ENCODE results near the gene KRT85. TPM values are rescaled to one million over a fixed set of nuclear protein-coding genes. Genes with fewer than 3 reads are reported as not detected.
"Not testable (repeated sequence)": the region's sequence is repeated elsewhere in the genome, so short reads cannot be mapped to it uniquely, and the experiment has no call there.

KRT85 gene
- total and polyA plus RNA-seq, 5 donors from 2014 or later = not detected

DNA sequence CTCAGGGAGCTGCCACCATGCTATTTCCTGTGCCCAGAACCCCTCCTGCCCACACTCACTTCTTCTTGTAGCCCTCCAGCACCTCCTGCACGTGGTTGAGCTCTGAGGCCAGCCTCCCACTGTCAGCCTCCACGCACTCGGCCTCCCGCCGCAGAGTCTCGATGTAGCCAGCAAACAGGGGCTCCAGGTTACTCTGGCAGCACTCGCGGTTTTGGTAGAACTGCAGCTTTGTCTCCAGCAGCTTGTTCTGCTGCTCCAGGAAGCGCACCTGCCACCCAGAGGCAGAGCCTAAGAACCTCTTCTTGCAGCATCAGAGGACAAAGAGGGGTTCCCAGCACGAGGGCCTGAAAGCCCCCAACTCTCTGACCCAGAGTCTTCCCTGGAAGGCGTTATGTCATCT, 48.2 kb downstream of the KRT85 start:
- Histone ChIP-seq H3K4me1 (ENCODE audit: control insufficient read depth, insufficient read depth, low read length, poor library complexity, severe bottlenecking) (no peaks in the 10 kb centered on the region), H3K27ac (ENCODE audit: insufficient read depth, low read length, poor library complexity, severe bottlenecking) (no peak overlapping the region), H3K4me3 (ENCODE audit: low read depth, low read length) (no peak overlapping the region), H3K27me3 (ENCODE audit: control insufficient read depth, insufficient read depth, low read length) (no peaks in the 10 kb centered on the region), H3K9me3 (ENCODE audit: control insufficient read depth in 2 of 2, low read length in 2 of 2) (no peaks in the 10 kb centered on the region), H3K36me3 (ENCODE audit: control insufficient read depth, insufficient read depth, low read length) (no peaks in the 10 kb centered on the region)
- Mint-ChIP-seq H3K36me3 (no peaks in the 10 kb centered on the region), H3K4me3 (no peak overlapping the region), H3K27ac (no peak overlapping the region), H3K4me1 (peaks cover 0 to under 1% (median 0%) of the 10 kb centered on the region in 4 donors), H3K9me3 (peaks cover 0 to 3% (median 0%) of the 10 kb centered on the region in 7 donors), H3K27me3 (peaks cover 30% of the 10 kb centered on the region)
- no peak for ATAC-seq (ENCODE audit: low read depth in 2 of 2)
- DNase-seq = peak in 1 of 3 donors; percentile 19

DNA sequence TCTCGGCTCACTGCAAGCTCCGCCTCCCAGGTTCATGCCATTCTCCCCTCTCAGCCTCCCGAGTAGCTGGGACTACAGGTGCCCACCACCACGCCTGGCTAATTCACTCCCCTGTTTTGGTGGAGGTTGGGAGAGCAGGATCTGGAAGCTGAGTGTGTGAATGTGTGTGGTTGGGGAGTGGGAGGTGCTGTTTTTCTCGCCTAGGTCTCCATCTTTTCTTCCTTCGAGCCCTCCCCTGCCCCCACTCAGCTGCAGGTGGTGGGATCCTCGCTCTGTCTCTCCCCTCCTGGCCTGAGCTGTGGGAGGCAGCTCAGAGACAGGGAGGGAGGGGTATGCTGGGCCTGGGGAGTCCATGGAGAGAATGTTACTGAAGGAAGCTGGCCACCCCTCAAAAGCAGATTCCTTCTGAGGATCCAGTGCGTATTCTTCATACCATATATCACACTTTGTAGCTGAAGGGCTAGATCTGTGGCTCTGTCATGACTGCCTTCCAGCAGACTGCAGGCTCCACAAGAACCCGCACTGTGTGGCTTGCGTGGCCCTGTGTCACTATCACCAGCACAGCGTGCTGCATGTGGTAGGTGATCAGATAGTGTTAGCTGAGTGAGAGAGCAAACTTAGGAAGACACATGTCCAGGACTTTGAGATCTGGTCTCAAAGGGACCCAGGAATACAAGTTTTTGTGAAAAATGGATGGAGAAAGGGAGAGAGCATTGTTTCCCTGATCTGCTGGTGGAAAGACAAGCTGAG, 48.9 kb downstream of the KRT85 start:
- no peaks in the 10 kb centered on the region for H3K27me3 ChIP-seq (ENCODE audit: control insufficient read depth, insufficient read depth, low read length)
- H3K27me3 Mint-ChIP-seq = peaks cover 34% of the 10 kb centered on the region
- ATAC-seq (ENCODE audit: low read depth in 2 of 2) = no peak
- H3K9me3 Mint-ChIP-seq = peaks cover 0 to 3% (median 0%) of the 10 kb centered on the region in 7 donors
- H3K4me3 Mint-ChIP-seq = no peak overlapping the region
- no peaks in the 10 kb centered on the region for H3K4me1 Mint-ChIP-seq
- H3K4me3 ChIP-seq (ENCODE audit: low read depth, low read length) = no peak overlapping the region
- no peaks in the 10 kb centered on the region for H3K9me3 ChIP-seq (ENCODE audit: control insufficient read depth in 2 of 2, low read length in 2 of 2)
- no peak overlapping the region for H3K27ac ChIP-seq (ENCODE audit: insufficient read depth, low read length, poor library complexity, severe bottlenecking)
- no peak overlapping the region for H3K27ac Mint-ChIP-seq
- H3K36me3 ChIP-seq (ENCODE audit: control insufficient read depth, insufficient read depth, low read length) = no peaks in the 10 kb centered on the region
- DNase-seq = no peak
- H3K4me1 ChIP-seq (ENCODE audit: control insufficient read depth, insufficient read depth, low read length, poor library complexity, severe bottlenecking) = no peaks in the 10 kb centered on the region
- no peaks in the 10 kb centered on the region for H3K36me3 Mint-ChIP-seq

- no peaks in the 10 kb centered on the region for H3K4me1 Mint-ChIP-seq
- H3K4me3 Mint-ChIP-seq = no peak overlapping the region
- Histone ChIP-seq H3K27ac (ENCODE audit: insufficient read depth, low read length, poor library complexity, severe bottlenecking) (no peak overlapping the region), H3K27me3 (ENCODE audit: control insufficient read depth, insufficient read depth, low read length) (no peaks in the 10 kb centered on the region), H3K4me1 (ENCODE audit: control insufficient read depth, insufficient read depth, low read length, poor library complexity, severe bottlenecking) (no peaks in the 10 kb centered on the region), H3K9me3 (ENCODE audit: control insufficient read depth in 2 of 2, low read length in 2 of 2) (no peaks in the 10 kb centered on the region), H3K36me3 (ENCODE audit: control insufficient read depth, insufficient read depth, low read length) (no peaks in the 10 kb centered on the region), H3K4me3 (ENCODE audit: low read depth, low read length) (no peak overlapping the region)
- no peak for DNase-seq
- peaks cover 29% of the 10 kb centered on the region for H3K27me3 Mint-ChIP-seq
- ATAC-seq (ENCODE audit: low read depth in 2 of 2) = no peak
- H3K9me3 Mint-ChIP-seq = peaks cover 0 to 3% (median 0%) of the 10 kb centered on the region in 7 donors
- H3K27ac Mint-ChIP-seq = no peak overlapping the region
- no peaks in the 10 kb centered on the region for H3K36me3 Mint-ChIP-seq
Observed at GRCh38 chr12:52317468-52318052, 49.7 kb downstream of the KRT85 start.

DNA sequence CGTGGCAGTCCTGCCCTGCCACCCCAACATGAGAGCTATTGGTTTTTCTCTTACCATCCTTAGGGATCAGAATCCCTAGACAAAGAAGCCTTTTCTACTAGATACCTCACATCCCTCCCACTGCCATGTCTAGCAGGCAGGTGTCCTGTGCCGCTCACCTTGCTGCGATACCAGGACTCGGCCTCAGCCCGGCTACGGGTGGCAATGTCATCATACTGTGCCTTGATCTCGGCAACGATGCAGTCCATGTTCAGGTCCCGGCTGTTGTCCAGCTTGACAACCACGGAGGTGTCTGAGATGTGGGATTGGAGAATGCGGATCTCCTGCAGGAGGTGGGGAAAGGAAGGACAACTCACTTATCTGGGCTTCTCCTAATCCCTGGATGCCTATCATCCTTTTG, 50.6 kb downstream of the KRT85 start:
- Histone ChIP-seq H3K36me3 (ENCODE audit: control insufficient read depth, insufficient read depth, low read length) (no peaks in the 10 kb centered on the region), H3K9me3 (ENCODE audit: control insufficient read depth in 2 of 2, low read length in 2 of 2) (no peaks in the 10 kb centered on the region), H3K4me1 (ENCODE audit: control insufficient read depth, insufficient read depth, low read length, poor library complexity, severe bottlenecking) (no peaks in the 10 kb centered on the region), H3K4me3 (ENCODE audit: low read depth, low read length) (no peak overlapping the region), H3K27ac (ENCODE audit: insufficient read depth, low read length, poor library complexity, severe bottlenecking) (no peak overlapping the region), H3K27me3 (ENCODE audit: control insufficient read depth, insufficient read depth, low read length) (no peaks in the 10 kb centered on the region)
- DNase-seq (no peak), ATAC-seq (ENCODE audit: low read depth in 2 of 2) (no peak)
- H3K27ac Mint-ChIP-seq = no peak overlapping the region
- no peak overlapping the region for H3K4me3 Mint-ChIP-seq
- H3K4me1 Mint-ChIP-seq = no peaks in the 10 kb centered on the region
- peaks cover 0 to 1% (median 0%) of the 10 kb centered on the region in 7 donors for H3K9me3 Mint-ChIP-seq
- peaks cover 23% of the 10 kb centered on the region for H3K27me3 Mint-ChIP-seq
- no peaks in the 10 kb centered on the region for H3K36me3 Mint-ChIP-seq

DNA sequence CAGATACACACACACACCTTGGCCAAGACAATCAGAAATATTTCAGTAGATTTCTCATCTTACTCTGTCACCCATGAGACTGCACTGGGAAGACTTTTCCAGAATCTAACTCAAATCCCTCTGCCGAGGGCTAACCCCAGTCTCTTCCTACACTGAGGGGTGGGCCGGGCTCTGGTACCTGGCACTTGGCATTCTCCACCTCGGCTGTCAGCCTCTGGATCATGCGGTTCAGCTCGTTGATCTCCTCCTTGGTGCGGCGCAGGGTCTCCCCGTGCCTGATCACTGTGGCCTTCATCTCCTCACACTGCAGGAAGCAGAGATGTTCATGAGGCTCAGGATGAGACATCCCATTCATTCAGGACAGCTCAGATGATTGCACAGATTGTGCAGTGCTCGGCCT, 51.0 kb downstream of the KRT85 start:
- H3K27ac Mint-ChIP-seq = no peak overlapping the region
- Histone ChIP-seq H3K9me3 (ENCODE audit: control insufficient read depth in 2 of 2, low read length in 2 of 2) (no peaks in the 10 kb centered on the region), H3K4me1 (ENCODE audit: control insufficient read depth, insufficient read depth, low read length, poor library complexity, severe bottlenecking) (no peaks in the 10 kb centered on the region), H3K27ac (ENCODE audit: insufficient read depth, low read length, poor library complexity, severe bottlenecking) (no peak overlapping the region), H3K27me3 (ENCODE audit: control insufficient read depth, insufficient read depth, low read length) (no peaks in the 10 kb centered on the region), H3K36me3 (ENCODE audit: control insufficient read depth, insufficient read depth, low read length) (no peaks in the 10 kb centered on the region), H3K4me3 (ENCODE audit: low read depth, low read length) (no peak overlapping the region)
- H3K4me1 Mint-ChIP-seq = no peaks in the 10 kb centered on the region
- peaks cover 23% of the 10 kb centered on the region for H3K27me3 Mint-ChIP-seq
- no peak for ATAC-seq (ENCODE audit: low read depth in 2 of 2)
- no peak overlapping the region for H3K4me3 Mint-ChIP-seq
- H3K36me3 Mint-ChIP-seq = no peaks in the 10 kb centered on the region
- peaks cover 0 to 1% (median 0%) of the 10 kb centered on the region in 7 donors for H3K9me3 Mint-ChIP-seq
- DNase-seq = no peak

DNA sequence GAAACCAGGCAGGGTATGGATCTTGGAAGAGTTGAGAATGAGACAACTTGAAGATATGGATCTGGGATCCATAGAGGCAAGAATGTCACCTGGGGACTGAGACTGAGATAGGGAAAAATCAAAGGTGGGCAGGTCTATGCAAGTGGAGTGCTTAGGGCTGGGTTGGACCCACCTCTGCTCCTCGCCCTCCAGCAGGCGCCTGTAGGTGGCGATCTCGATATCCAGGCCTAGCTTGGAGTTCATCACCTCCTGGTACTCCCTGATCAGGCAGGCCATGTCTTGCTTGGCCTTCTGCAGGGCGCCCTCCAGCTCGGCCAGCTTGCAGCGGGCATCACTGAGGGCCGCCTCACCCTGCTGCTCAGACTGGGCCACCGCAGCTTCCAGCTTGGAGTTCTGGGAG, 51.6 kb downstream of the KRT85 start:
- H3K4me1 ChIP-seq (ENCODE audit: control insufficient read depth, insufficient read depth, low read length, poor library complexity, severe bottlenecking); H3K9me3 Mint-ChIP-seq; H3K9me3 ChIP-seq (ENCODE audit: control insufficient read depth in 2 of 2, low read length in 2 of 2); H3K27ac Mint-ChIP-seq; H3K4me3 Mint-ChIP-seq; ATAC-seq (ENCODE audit: low read depth in 2 of 2); H3K27ac ChIP-seq (ENCODE audit: insufficient read depth, low read length, poor library complexity, severe bottlenecking); H3K4me1 Mint-ChIP-seq; H3K36me3 Mint-ChIP-seq; H3K36me3 ChIP-seq (ENCODE audit: control insufficient read depth, insufficient read depth, low read length); H3K27me3 ChIP-seq (ENCODE audit: control insufficient read depth, insufficient read depth, low read length); H3K4me3 ChIP-seq (ENCODE audit: low read depth, low read length): not testable (repeated sequence)
- peak in 1 of 3 donors; percentile 23 for DNase-seq
- peaks cover 22% of the 10 kb centered on the region for H3K27me3 Mint-ChIP-seq

DNA sequence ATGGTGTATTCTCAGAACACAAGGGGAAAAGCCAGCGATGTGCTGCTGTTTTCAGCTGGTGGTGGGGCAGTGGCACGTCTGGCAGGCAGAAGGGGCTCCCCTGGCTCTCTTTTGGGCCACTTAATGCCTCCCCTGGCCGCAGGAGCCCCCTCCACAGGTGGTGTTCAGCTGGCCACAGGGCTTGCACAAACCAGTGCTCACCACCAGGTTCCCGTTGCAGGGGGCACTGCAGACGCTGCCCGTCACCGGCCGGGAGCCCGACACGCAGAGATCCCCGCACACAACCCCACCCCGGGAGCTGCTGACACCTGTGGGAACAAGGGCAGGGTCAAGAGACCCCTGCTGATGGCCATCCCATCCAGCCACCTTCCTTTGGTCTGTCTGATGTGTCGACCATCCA, 52.8 kb downstream of the KRT85 start:
- DNase-seq = no peak
- Mint-ChIP-seq H3K27me3 (peaks cover 18% of the 10 kb centered on the region), H3K9me3 (peaks cover 0 to 1% (median 0%) of the 10 kb centered on the region in 7 donors)

DNA sequence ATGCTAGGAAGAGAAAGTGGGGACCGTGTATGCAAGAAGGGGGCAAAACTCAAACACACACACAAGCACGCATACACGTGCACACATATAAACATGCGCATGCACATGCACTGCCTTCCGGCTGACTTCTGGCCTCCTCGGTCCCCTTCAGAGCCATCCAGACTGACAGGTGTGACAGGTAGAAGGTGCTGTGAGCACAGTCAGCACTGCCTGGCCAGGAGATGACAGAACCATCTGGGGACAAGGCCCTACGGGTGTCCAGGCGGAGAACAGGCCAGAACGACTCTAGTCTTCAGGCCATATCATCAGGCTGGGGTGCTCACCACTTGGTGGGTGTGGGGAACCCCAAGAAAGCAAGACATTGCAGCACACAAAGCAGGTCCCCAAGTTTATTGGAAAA, 53.4 kb downstream of the KRT85 start:
- H3K27me3 Mint-ChIP-seq = peaks cover 18% of the 10 kb centered on the region
- peaks cover 0 to 1% (median under 1%) of the 10 kb centered on the region in 4 donors for H3K4me1 Mint-ChIP-seq

More for the DNA sequence above, 52.8 kb downstream of the KRT85 start:
- ATAC-seq (ENCODE audit: low read depth in 2 of 2) = no peak
- no peaks in the 10 kb centered on the region for H3K9me3 ChIP-seq (ENCODE audit: control insufficient read depth in 2 of 2, low read length in 2 of 2)
- no peaks in the 10 kb centered on the region for H3K36me3 Mint-ChIP-seq
- no peaks in the 10 kb centered on the region for H3K36me3 ChIP-seq (ENCODE audit: control insufficient read depth, insufficient read depth, low read length)
- no peak overlapping the region for H3K4me3 Mint-ChIP-seq
- H3K4me1 Mint-ChIP-seq = no peaks in the 10 kb centered on the region
- H3K27me3 ChIP-seq (ENCODE audit: control insufficient read depth, insufficient read depth, low read length) = peaks cover 6% of the 10 kb centered on the region
- H3K4me3 ChIP-seq (ENCODE audit: low read depth, low read length) = no peak overlapping the region
- no peaks in the 10 kb centered on the region for H3K4me1 ChIP-seq (ENCODE audit: control insufficient read depth, insufficient read depth, low read length, poor library complexity, severe bottlenecking)
- no peak overlapping the region for H3K27ac Mint-ChIP-seq
- H3K27ac ChIP-seq (ENCODE audit: insufficient read depth, low read length, poor library complexity, severe bottlenecking) = no peak overlapping the region

More for the DNA sequence above, 53.4 kb downstream of the KRT85 start:
- peaks cover 6% of the 10 kb centered on the region for H3K27me3 ChIP-seq (ENCODE audit: control insufficient read depth, insufficient read depth, low read length)
- Mint-ChIP-seq H3K4me3 (no peak overlapping the region), H3K27ac (no peak overlapping the region), H3K9me3 (peaks cover 0 to 1% (median 0%) of the 10 kb centered on the region in 7 donors), H3K36me3 (no peaks in the 10 kb centered on the region)
- no peak overlapping the region for H3K4me3 ChIP-seq (ENCODE audit: low read depth, low read length)
- DNase-seq (no peak), ATAC-seq (ENCODE audit: low read depth in 2 of 2) (no peak)
- H3K9me3 ChIP-seq (ENCODE audit: control insufficient read depth in 2 of 2, low read length in 2 of 2) = no peaks in the 10 kb centered on the region
- H3K36me3 ChIP-seq (ENCODE audit: control insufficient read depth, insufficient read depth, low read length) = no peaks in the 10 kb centered on the region
- H3K4me1 ChIP-seq (ENCODE audit: control insufficient read depth, insufficient read depth, low read length, poor library complexity, severe bottlenecking) = no peaks in the 10 kb centered on the region
- no peak overlapping the region for H3K27ac ChIP-seq (ENCODE audit: insufficient read depth, low read length, poor library complexity, severe bottlenecking)
